LNCaP clone FGC (cell line): Measurements from ENCODE around the gene RAD51B.

ENCODE experiments used
- DNase-seq: peaks from one replicate; pipeline ENCODE4 v3.0.0-alpha.2; 2011; ENCODE audit warnings: low read depth
- H3K4me3 ChIP-seq: 2 replicates; pipeline ENCODE4 v1.5.1; 2011; ENCODE audit warnings: mild to moderate bottlenecking, low read depth, low read length, control low read depth
- CTCF ChIP-seq: IDR thresholded peaks from 2 replicates; pipeline ENCODE4 v1.5.1; 2012; ENCODE audit warnings: mild to moderate bottlenecking; ENCODE audit not compliant: control insufficient read depth, insufficient read depth; ENCODE audit errors: extremely low read depth

Gene RAD51B

GRCh38 chr14:67973436-67973835 lies 153.9 kb downstream of the RAD51B start:
- H3K4me3 ChIP-seq = no peak overlapping the region
- no peak for DNase-seq
- no peak for TF ChIP-seq CTCF

GRCh38 chr14:67975470-67975869 lies 155.9 kb downstream of the RAD51B start:
- TF ChIP-seq CTCF = no peak
- DNase-seq = no peak

GRCh38 chr14:67977434-67978034 lies 158.0 kb downstream of the RAD51B start:
- no peak for TF ChIP-seq CTCF
- H3K4me3 ChIP-seq = no peak overlapping the region
- no peak for DNase-seq

More at GRCh38 chr14:67975470-67975869, 155.9 kb downstream of the RAD51B start:
- no peak overlapping the region for H3K4me3 ChIP-seq

- no peak overlapping the region for H3K4me3 ChIP-seq
- no peak for DNase-seq
- TF ChIP-seq CTCF = no peak
Observed at GRCh38 chr14:67978749-67979148, 159.2 kb downstream of the RAD51B start.

- DNase-seq = no peak
- H3K4me3 ChIP-seq = no peak overlapping the region
- TF ChIP-seq CTCF = no peak
Observed at GRCh38 chr14:67982711-67983608, 163.4 kb downstream of the RAD51B start.

GRCh38 chr14:67984274-67984673 lies 164.7 kb downstream of the RAD51B start:
- no peak overlapping the region for H3K4me3 ChIP-seq
- no peak for TF ChIP-seq CTCF
- DNase-seq = no peak
